Left colon (tissue), 2 donors: ENCODE results near the gene BEX1. TPM values are rescaled to one million over a fixed set of nuclear protein-coding genes. Genes with fewer than 3 reads are reported as not detected.

Source experiments
- ATAC-seq: fragments of 200-7000 bp; cut with Tn5 transposase; one replicate; pipeline ENCODE4 v1.9.1; 2020; ENCODE audit warnings: mild to moderate bottlenecking, moderate library complexity
- DNase-seq, 2 donors: peaks; one replicate each; pipeline ENCODE4 v3.0.0-alpha.2; 2020
- intact Hi-C, 2 donors: fragments of 100-400 bp; cut with DNase I in 1 of 2; cut with micrococcal nuclease in 1 of 2; formaldehyde crosslinking; loops; one replicate each; pipeline versions ENCODE4 v1.11.2 to v1.14.0; 2022; cut with DNase I, micrococcal nuclease
- total RNA-seq, 2 donors: library from RNA; stranded (reverse); fragmentation: NEBNext Ultra II Directional; extraction: Animal tissue kit (Norgen Biotek cat#: 25700); gene quantifications; one replicate each; pipeline ENCODE4 v1.2.1, GENCODE V29; 2021
- donor health status: DM: no; HTN: no; CAD: no.
- donor health status: DM: yes; HTN: yes; CAD: no.

BEX1 gene
- total RNA-seq, 2 donors from 2014 or later: 1.2 to 1.6 TPM

DNA sequence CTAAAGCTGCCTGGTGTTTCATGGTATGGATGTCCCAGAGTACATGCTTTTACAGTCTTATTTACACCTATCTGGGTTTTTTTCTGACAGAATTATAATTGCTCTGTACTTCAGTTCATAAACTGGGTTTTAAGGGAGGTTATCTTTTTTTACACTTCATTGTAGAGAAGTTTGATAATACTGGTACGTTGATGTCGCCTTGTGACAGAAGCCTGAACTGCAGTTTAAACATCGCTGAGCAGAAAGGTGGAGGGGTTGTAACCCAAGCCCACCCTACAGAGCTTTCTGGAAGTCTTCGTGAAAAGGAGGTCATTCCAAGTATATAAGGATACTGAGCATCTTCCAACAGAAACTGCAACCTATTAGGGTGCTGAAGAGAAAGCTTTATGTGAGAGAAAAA, 46.4 kb downstream of the BEX1 start:
- ATAC-seq (no peak), DNase-seq (no peak)
- intact Hi-C loops: no loop called here

DNA sequence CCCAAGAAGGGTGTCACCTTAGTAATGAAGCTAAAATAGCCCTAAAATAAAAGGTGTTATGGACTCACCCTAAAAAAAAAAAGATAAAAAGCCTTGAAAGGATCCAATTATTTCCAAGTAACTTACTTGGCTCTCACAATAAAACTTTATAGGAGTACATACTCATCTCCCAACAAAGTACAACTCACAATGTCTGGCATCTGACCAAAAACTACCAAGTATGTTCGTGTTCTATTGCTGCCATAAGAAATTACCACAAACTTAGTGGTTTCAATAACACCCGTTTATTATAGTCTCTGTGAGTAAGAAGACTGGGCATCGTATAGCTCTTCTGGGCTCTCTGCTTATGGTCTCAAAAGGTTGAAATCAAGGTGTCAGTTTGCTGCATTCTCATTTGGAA, 51.0 kb downstream of the BEX1 start:
- intact Hi-C loops: no loop called here
- DNase-seq (no peak), ATAC-seq (peak; percentile 75)

Other genes with a start within 250 kb of the BEX1 start
- gene RAB40AL, start 126.9 kb downstream of the BEX1 start, total RNA-seq: 1 to 10 TPM; 1.0 to 1.5 TPM
- gene NXF3, start 29.0 kb upstream of the BEX1 start, total RNA-seq: 1 to 10 TPM in 1 of 2 donors, under 1 TPM in 1; 0.47 to 1.0 TPM
- 10 to 100 TPM; 12.3 to 16.8 TPM for gene BEX4, start 150.9 kb upstream of the BEX1 start, total RNA-seq
- 10 to 100 TPM; 29.2 to 36.4 TPM for gene TCEAL8, start 191.0 kb upstream of the BEX1 start, total RNA-seq
- not detected for gene TCEAL5, start 212.6 kb upstream of the BEX1 start, total RNA-seq
- 1 to 10 TPM; 5.1 to 7.8 TPM for gene BEX2, start 246.8 kb upstream of the BEX1 start, total RNA-seq